Measurements from ENCODE around the gene SAP30BP.

DNA sequence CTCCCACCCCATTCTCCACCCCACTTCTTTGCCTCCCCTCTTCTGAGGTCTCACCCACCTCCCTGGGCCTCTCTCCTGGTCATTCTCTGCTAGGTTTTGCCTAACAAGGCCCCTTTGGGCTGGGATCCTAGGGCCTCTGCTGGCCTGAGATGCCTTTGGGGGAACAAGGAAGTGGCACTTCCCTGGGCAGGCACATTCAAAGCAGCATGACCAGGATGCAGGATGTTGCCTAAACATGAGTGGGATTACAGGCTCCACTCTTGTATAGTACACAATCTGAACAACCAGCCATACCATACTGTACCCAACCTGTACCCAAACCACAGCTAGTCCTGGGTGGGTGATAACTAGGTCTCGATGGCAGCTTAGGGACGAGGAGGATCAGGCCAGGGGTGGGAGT lies 88.9 kb downstream of the SAP30BP start:
- TF ChIP-seq, protein P1, sequence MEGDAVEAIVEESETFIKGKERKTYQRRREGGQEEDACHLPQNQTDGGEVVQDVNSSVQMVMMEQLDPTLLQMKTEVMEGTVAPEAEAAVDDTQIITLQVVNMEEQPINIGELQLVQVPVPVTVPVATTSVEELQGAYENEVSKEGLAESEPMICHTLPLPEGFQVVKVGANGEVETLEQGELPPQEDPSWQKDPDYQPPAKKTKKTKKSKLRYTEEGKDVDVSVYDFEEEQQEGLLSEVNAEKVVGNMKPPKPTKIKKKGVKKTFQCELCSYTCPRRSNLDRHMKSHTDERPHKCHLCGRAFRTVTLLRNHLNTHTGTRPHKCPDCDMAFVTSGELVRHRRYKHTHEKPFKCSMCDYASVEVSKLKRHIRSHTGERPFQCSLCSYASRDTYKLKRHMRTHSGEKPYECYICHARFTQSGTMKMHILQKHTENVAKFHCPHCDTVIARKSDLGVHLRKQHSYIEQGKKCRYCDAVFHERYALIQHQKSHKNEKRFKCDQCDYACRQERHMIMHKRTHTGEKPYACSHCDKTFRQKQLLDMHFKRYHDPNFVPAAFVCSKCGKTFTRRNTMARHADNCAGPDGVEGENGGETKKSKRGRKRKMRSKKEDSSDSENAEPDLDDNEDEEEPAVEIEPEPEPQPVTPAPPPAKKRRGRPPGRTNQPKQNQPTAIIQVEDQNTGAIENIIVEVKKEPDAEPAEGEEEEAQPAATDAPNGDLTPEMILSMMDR (IDR thresholded peaks at IDR 0.05; ENCODE audit: insufficient read depth, low read length, poor library complexity, severe bottlenecking): no peak
- no peak for TF ChIP-seq EZH2phosphoT487 (conservative IDR thresholded peaks at IDR 0.05; ENCODE audit: low read length)

Measured in SU-DHL-6 (cell line).